ENCODE data around the gene MGP. TPM values are rescaled to one million over a fixed set of nuclear protein-coding genes. Genes with fewer than 3 reads are reported as not detected.
A peak's percentile ranks its signal among the peaks of the same experiment; 100 is the strongest.

The MGP gene
- total RNA-seq, result 100 to 1,000 TPM in 1 of 4 donors, 10 to 100 TPM in 2, 1 to 10 TPM in 1; 5.2 to 108 (median 41.4) TPM

GRCh38 chr12:14885718-14886221, at the start of gene MGP:
Gene MGP, minus strand, starts transcription at chr12:14885854. Its CDS starts 63 bp downstream, at chr12:14885791.
- H3K4me1 ChIP-seq, result peaks cover 0 to 38% (median 13%) of the 10 kb centered on the region in 3 donors
- TF ChIP-seq CTCF (IDR thresholded peaks at IDR 0.05), result no peak
- TF ChIP-seq POLR2A (IDR thresholded peaks at IDR 0.05), result peak in 2 of 4 donors; percentile 51 to 76
- no peak for DNase-seq
- H3K4me3 ChIP-seq, result peak within 1 kb of the TSS; percentile 6 to 60 (median 38)
- peak within 1 kb of the TSS; percentile 58 to 87 (median 78) for H3K27ac ChIP-seq
- no peaks in the 10 kb centered on the region for H3K27me3 ChIP-seq
- intact Hi-C loops (cut with DNase I), result no loop called here
- no peaks in the 10 kb centered on the region for H3K36me3 ChIP-seq
- no peaks in the 10 kb centered on the region for H3K9me3 ChIP-seq
- 39 to 49% methylated on average over 4 to 6 of the region's 6 CpGs for WGBS, 2 donors

- H3K27ac ChIP-seq, result no peak overlapping the region
- DNase-seq, result no peak
- intact Hi-C loops (cut with DNase I), result no loop called here
- no peaks in the 10 kb centered on the region for H3K9me3 ChIP-seq
- no peak overlapping the region for H3K4me3 ChIP-seq
- no peak for TF ChIP-seq POLR2A (IDR thresholded peaks at IDR 0.05)
- TF ChIP-seq CTCF (IDR thresholded peaks at IDR 0.05), result no peak
- peaks cover 0 to 13% (median 0%) of the 10 kb centered on the region in 3 donors for H3K4me1 ChIP-seq
- WGBS, 2 donors, result 61 to 68% methylated on average over 4 of the region's 4 CpGs
- no peaks in the 10 kb centered on the region for H3K36me3 ChIP-seq
- no peaks in the 10 kb centered on the region for H3K27me3 ChIP-seq
Observed at GRCh38 chr12:14935031-14935430, 49.4 kb upstream of the MGP start.

- no peaks in the 10 kb centered on the region for H3K27me3 ChIP-seq
- DNase-seq, result no peak
- H3K27ac ChIP-seq, result no peak overlapping the region
- H3K4me3 ChIP-seq, result no peak overlapping the region
- no peaks in the 10 kb centered on the region for H3K36me3 ChIP-seq
- WGBS, 2 donors, result 90 to 97% methylated on average over 2 of the region's 2 CpGs
- TF ChIP-seq CTCF (IDR thresholded peaks at IDR 0.05), result no peak
- TF ChIP-seq POLR2A (IDR thresholded peaks at IDR 0.05), result no peak
- intact Hi-C loops (cut with DNase I), result no loop called here
- no peaks in the 10 kb centered on the region for H3K9me3 ChIP-seq
- H3K4me1 ChIP-seq, result peaks cover 0 to 16% (median 4%) of the 10 kb centered on the region in 3 donors
Observed at GRCh38 chr12:14934511-14934910, 48.9 kb upstream of the MGP start.

GRCh38 chr12:14931791-14932560, 46.3 kb upstream of the MGP start:
- Histone ChIP-seq H3K36me3 (no peaks in the 10 kb centered on the region), H3K27me3 (no peaks in the 10 kb centered on the region), H3K27ac (no peak overlapping the region), H3K4me1 (peaks cover 9 to 27% (median 9%) of the 10 kb centered on the region in 3 donors), H3K4me3 (no peak overlapping the region), H3K9me3 (no peaks in the 10 kb centered on the region)
- DNase-seq, result no peak
- intact Hi-C loops (cut with DNase I), result no loop called here
- no peak for TF ChIP-seq POLR2A (IDR thresholded peaks at IDR 0.05)
- TF ChIP-seq CTCF (IDR thresholded peaks at IDR 0.05), result no peak
- 90 to 96% methylated on average over 7 of the region's 7 CpGs for WGBS, 2 donors

- Histone ChIP-seq H3K27ac (no peak overlapping the region), H3K9me3 (no peaks in the 10 kb centered on the region), H3K27me3 (no peaks in the 10 kb centered on the region), H3K4me1 (peaks cover 9 to 27% (median 9%) of the 10 kb centered on the region in 3 donors), H3K4me3 (no peak overlapping the region), H3K36me3 (no peaks in the 10 kb centered on the region)
- 79 to 83% methylated on average over 4 of the region's 4 CpGs for WGBS, 2 donors
- TF ChIP-seq POLR2A (IDR thresholded peaks at IDR 0.05), result no peak
- TF ChIP-seq CTCF (IDR thresholded peaks at IDR 0.05), result no peak
- DNase-seq, result no peak
- intact Hi-C loops (cut with DNase I), result no loop called here
Observed at GRCh38 chr12:14931359-14931758, 45.7 kb upstream of the MGP start.
